Prostate gland (tissue), 2 donors: Measurements from ENCODE around the gene MAS1L. TPM values are rescaled to one million over a fixed set of nuclear protein-coding genes. Genes with fewer than 3 reads are reported as not detected.

Experiments
- DNase-seq: peaks from one replicate; pipeline ENCODE4 v3.0.0-alpha.2; 2019; ENCODE audit warnings: low spot score
- H3K27ac ChIP-seq, 2 donors: fragments of 200-600 bp; sonication (generic); 2 replicates each; pipeline ENCODE4 v1.5.1; 2017 to 2019
- H3K27me3 ChIP-seq: fragments of 200-600 bp; sonication (generic); replicated peaks from 2 replicates; pipeline ENCODE4 v1.5.1; 2019; ENCODE audit not compliant: insufficient read depth
- H3K36me3 ChIP-seq, 2 donors: fragments of 200-600 bp; sonication (generic); 1 replicate in 1 of 2; 2 replicates in 1 of 2; pipeline versions ENCODE4 v1.5.1 to v1.8.1; 2017 to 2019
- H3K4me1 ChIP-seq: fragments of 200-600 bp; sonication (generic); replicated peaks from 2 replicates; pipeline ENCODE4 v1.5.1; 2019
- H3K4me3 ChIP-seq, 2 donors: fragments of 200-600 bp; sonication (generic); 2 replicates each; pipeline ENCODE4 v1.5.1; 2017 to 2019
- H3K9me3 ChIP-seq: fragments of 200-600 bp; sonication (generic); 2 replicates; pipeline ENCODE4 v1.5.1; 2017
- CTCF ChIP-seq, 4 experiments: fragments of 200-600 bp in 2 of 4; fragments of 450-650 bp in 2 of 4; sonication (generic) in 2 of 4; IDR thresholded peaks; 1 replicate in 3 of 4; 2 replicates in 1 of 4; pipeline ENCODE4 v1.5.1; 2016 to 2019; ENCODE audit warnings: antibody characterized with exemption in 4 of 4, mild to moderate bottlenecking in 2 of 4, moderate library complexity in 2 of 4
- POLR2A ChIP-seq: fragments of 450-650 bp; IDR thresholded peaks from one replicate; pipeline ENCODE4 v1.6.1; 2016; ENCODE audit warnings: antibody characterized with exemption, mild to moderate bottlenecking
- POLR2AphosphoS5 ChIP-seq: sonication (generic); formaldehyde crosslinking; IDR thresholded peaks from one replicate; pipeline ENCODE4 v1.6.1; 2017; ENCODE audit warnings: antibody characterized with exemption
- WGBS: methylation state at CpG from one replicate; pipeline ENCODE4 v1.1.5; 2018; 5-methylcytosine and 5-hydroxymethylcytosine counted together
- intact Hi-C: fragments of 100-400 bp; cut with DNase I; formaldehyde crosslinking; loops from one replicate; pipeline ENCODE4 v1.14.2; 2022
- total RNA-seq, 2 donors: library from RNA; depleted of rRNA; stranded (reverse); fragments of >200 nt; gene quantifications; one replicate each; pipeline ENCODE4 v1.1.0, GENCODE V29; 2016

The MAS1L gene
- total RNA-seq, 2 donors from 2014 or later: not detected

- no peak overlapping the region for H3K27ac ChIP-seq
- H3K4me3 ChIP-seq: no peak overlapping the region
- H3K4me1 ChIP-seq: no peaks in the 10 kb centered on the region
- no peak for DNase-seq
- intact Hi-C loops: no loop called here
- H3K27me3 ChIP-seq: no peaks in the 10 kb centered on the region
- TF ChIP-seq POLR2A (no peak), CTCF (IDR thresholded peaks at IDR 0.05) (no peak), POLR2AphosphoS5 (no peak)
- no peaks in the 10 kb centered on the region for H3K36me3 ChIP-seq
- H3K9me3 ChIP-seq: no peaks in the 10 kb centered on the region
- WGBS: 47% methylated on average over 6 of the region's 6 CpGs
These were observed 21.5 kb downstream of the MAS1L start for GRCh38 chr6:29466241-29466640.

GRCh38 chr6:29465801-29466200 lies 22.0 kb downstream of the MAS1L start:
- DNase-seq: no peak
- Histone ChIP-seq H3K9me3 (no peaks in the 10 kb centered on the region), H3K4me1 (no peaks in the 10 kb centered on the region), H3K36me3 (no peaks in the 10 kb centered on the region), H3K4me3 (no peak overlapping the region), H3K27ac (no peak overlapping the region), H3K27me3 (no peaks in the 10 kb centered on the region)
- intact Hi-C loops: no loop called here
- TF ChIP-seq CTCF (IDR thresholded peaks at IDR 0.05) (no peak), POLR2A (no peak), POLR2AphosphoS5 (no peak)
- WGBS: 90% methylated on average over 2 of the region's 2 CpGs

DNA sequence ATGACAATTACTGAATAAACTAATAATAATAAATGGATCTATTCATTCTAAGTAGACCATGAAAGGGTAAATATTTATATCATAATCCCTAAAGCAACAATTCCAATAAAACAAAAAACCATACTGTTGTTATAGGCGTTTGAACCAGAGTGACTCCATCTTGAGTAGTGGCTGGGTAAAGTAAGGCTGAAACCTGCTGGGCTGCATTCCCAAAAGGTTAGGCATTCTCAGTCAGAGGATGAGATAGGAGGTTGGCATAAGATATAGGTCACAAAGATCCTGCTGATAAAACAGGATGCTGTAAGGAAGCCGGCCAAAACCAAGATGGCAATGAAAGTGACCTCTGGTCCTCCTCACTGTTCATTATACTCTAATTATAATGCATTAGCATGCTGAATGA lies 22.5 kb downstream of the MAS1L start:
- H3K27ac ChIP-seq: no peak overlapping the region
- DNase-seq: no peak
- H3K36me3 ChIP-seq: no peaks in the 10 kb centered on the region
- no peaks in the 10 kb centered on the region for H3K9me3 ChIP-seq
- WGBS: 43% methylated on average over 2 of the region's 2 CpGs
- intact Hi-C loops: no loop called here
- no peaks in the 10 kb centered on the region for H3K27me3 ChIP-seq
- H3K4me1 ChIP-seq: no peaks in the 10 kb centered on the region
- TF ChIP-seq POLR2A (no peak), POLR2AphosphoS5 (no peak), CTCF (IDR thresholded peaks at IDR 0.05) (no peak)
- no peak overlapping the region for H3K4me3 ChIP-seq

- 91% methylated on average over 6 of the region's 6 CpGs for WGBS
- TF ChIP-seq CTCF (IDR thresholded peaks at IDR 0.05): no peak
- no peak for TF ChIP-seq POLR2AphosphoS5
- TF ChIP-seq POLR2A: no peak
- H3K27me3 ChIP-seq: no peaks in the 10 kb centered on the region
- H3K4me3 ChIP-seq: no peak overlapping the region
- DNase-seq: no peak
- H3K9me3 ChIP-seq: no peaks in the 10 kb centered on the region
- no peaks in the 10 kb centered on the region for H3K36me3 ChIP-seq
- no peak overlapping the region for H3K27ac ChIP-seq
- intact Hi-C loops: no loop called here
- H3K4me1 ChIP-seq: no peaks in the 10 kb centered on the region
These were observed 25.7 kb downstream of the MAS1L start for GRCh38 chr6:29462022-29462421.

DNA sequence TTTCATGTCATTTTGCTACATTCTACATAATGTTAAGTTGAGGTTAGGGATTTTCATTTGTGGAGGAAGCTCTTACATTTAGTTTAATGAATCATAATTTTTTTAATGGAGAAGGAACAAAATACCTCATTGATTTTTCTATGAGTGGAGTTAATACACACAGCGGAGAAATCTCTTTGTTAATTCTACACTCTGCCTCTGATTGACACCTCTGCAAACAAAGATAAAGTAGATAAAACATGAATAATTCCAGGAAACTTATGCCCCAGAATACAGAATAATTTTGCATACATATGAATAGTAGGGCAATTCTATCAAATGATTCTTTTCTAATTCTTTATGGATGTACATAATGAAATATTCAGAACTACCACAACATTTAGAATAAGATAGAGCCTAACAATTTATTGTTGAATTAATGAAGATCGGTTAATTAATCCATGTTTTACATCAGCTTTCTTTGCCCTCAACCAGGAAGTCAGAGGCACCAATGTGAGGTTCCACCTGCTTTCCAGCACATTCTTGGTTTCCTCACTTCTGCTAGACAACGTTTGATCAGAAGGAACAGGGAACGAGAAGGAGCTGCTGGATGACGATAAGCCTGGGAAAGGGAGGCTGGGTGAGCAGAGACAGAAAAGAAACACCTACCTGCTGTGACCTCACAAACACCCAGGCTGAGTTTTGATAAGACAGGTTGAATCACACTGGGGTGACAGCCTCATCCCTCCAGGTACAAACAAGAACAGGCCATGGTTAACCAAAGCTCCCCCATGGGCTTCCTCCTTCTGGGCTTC lies 26.5 kb downstream of the MAS1L start:
- DNase-seq: no peak
- H3K4me1 ChIP-seq: no peaks in the 10 kb centered on the region
- intact Hi-C loops: no loop called here
- TF ChIP-seq POLR2AphosphoS5 (no peak), POLR2A (no peak), CTCF (IDR thresholded peaks at IDR 0.05) (no peak)
- 69% methylated on average over 5 of the region's 5 CpGs for WGBS
- no peaks in the 10 kb centered on the region for H3K27me3 ChIP-seq
- no peaks in the 10 kb centered on the region for H3K9me3 ChIP-seq
- H3K4me3 ChIP-seq: no peak overlapping the region
- H3K27ac ChIP-seq: no peak overlapping the region
- H3K36me3 ChIP-seq: no peaks in the 10 kb centered on the region
